MM.1S (cell line): Measurements from ENCODE around the gene OLFML2A.

Experiments used
- CTCF ChIP-seq: fragments of 300-600 bp; sonication (generic); IDR thresholded peaks from 2 replicates; pipeline ENCODE4 v1.5.1; 2016; ENCODE audit warnings: antibody characterized with exemption, low read length, mixed read lengths
- EZH2phosphoT487 ChIP-seq: fragments of 300-600 bp; sonication (generic); IDR thresholded peaks from 2 replicates; pipeline ENCODE4 v1.6.1; 2018; ENCODE audit warnings: antibody characterized with exemption, low read length

GRCh38 chr9:124854161-124854560, 77.2 kb downstream of the OLFML2A start:
- TF ChIP-seq EZH2phosphoT487 (no peak), CTCF (no peak)
